ENCODE data around the gene AP4E1. TPM values are rescaled to one million over a fixed set of nuclear protein-coding genes. Genes with fewer than 3 reads are reported as not detected.
A peak's percentile ranks its signal among the peaks of the same experiment; 100 is the strongest.

AP4E1 gene
- polyA plus RNA-seq, 1 donor from 2014 or later, result 8.6 TPM

DNA sequence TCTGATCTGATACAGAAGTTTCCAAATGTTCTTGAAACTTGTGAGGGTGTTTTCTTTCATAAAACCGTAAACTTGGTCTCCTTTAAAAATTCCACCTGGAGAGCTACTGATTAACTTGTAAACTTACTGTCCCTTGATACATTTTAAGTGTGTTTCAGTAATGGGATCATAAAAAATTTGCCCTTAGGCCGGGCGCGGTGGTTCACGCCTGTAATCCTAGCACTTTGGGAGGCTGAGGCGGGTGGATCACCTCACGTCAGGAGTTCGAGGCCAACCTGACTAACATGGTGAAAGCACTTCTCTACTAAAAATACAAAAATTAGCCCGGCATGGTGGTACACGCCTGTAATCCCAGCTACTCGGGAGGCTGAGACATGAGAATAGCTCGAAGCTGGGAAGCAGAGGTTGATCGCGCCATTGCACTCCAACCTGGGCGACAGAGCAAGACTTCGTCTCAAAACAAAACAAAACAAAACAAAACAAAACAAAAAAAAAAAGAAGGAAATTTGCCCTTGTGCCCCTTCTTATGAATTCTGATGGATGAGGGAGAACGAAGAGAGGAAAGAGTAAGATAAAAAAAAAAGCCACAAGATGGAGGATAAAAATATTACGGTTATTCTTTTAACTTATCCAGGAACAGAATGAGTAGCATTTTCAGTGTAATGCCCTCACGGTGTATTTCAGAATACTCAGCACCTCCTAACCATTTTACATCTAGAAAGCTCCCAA is 32.1 kb upstream of the AP4E1 start:
- H3K27ac ChIP-seq (ENCODE audit: low read length), result no peak overlapping the region
- H3K9ac ChIP-seq (ENCODE audit: low read length), result no peak overlapping the region
- no peaks in the 10 kb centered on the region for H3K36me3 ChIP-seq (ENCODE audit: insufficient read depth, low read length)
- H3K79me2 ChIP-seq (replicated peaks; ENCODE audit: insufficient read depth, low read length), result no peaks in the 10 kb centered on the region
- no peaks in the 10 kb centered on the region for H3K27me3 ChIP-seq (ENCODE audit: insufficient read depth, low read depth, low read length)
- H3K4me2 ChIP-seq (ENCODE audit: low read length), result no peak overlapping the region
- no peaks in the 10 kb centered on the region for H4K20me1 ChIP-seq (ENCODE audit: insufficient read depth)
- H3F3A ChIP-seq (ENCODE audit: insufficient read depth, low read length, poor library complexity, severe bottlenecking), result no peaks in the 10 kb centered on the region
- H3K9me2 ChIP-seq (ENCODE audit: insufficient read depth, low read length), result no peaks in the 10 kb centered on the region
- no peak overlapping the region for H2AFZ ChIP-seq (ENCODE audit: low read depth, low read length)
- H3K9me3 ChIP-seq (ENCODE audit: low read length), result no peaks in the 10 kb centered on the region
- TF ChIP-seq TAF1 (IDR thresholded peaks at IDR 0.05; ENCODE audit: low read depth) (no peak), SMC3 (conservative IDR thresholded peaks at IDR 0.05; ENCODE audit: poor library complexity) (no peak), EP300 (conservative IDR thresholded peaks at IDR 0.05; ENCODE audit: poor library complexity, severe bottlenecking) (no peak), EZH2 (IDR thresholded peaks at IDR 0.05; ENCODE audit: borderline replicate concordance, insufficient read depth, low read length, poor library complexity, severe bottlenecking) (no peak)
- no peak overlapping the region for H3K4me3 ChIP-seq (ENCODE audit: low read length)

DNA sequence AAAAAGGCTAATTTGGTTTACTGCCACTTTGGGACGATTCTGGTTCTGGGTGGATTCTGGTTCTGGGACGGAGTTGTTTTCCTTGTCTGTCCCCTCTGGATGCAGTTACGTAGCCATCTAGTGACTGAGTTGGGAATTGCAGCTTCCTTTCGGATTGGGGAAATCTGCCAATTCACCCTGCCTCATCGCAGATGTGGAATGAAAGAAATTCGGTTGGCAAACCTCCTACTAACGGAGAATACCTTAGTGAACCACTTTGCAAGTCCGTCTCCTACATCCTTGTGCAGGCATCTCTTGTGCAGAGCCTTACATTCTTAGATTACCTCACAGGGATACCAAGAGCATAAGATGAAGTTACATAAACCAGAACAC is 31.5 kb upstream of the AP4E1 start:
- Histone ChIP-seq H4K20me1 (ENCODE audit: insufficient read depth) (no peaks in the 10 kb centered on the region), H3K27ac (ENCODE audit: low read length) (no peak overlapping the region), H3K36me3 (ENCODE audit: insufficient read depth, low read length) (no peaks in the 10 kb centered on the region), H3K4me2 (ENCODE audit: low read length) (no peak overlapping the region), H3F3A (ENCODE audit: insufficient read depth, low read length, poor library complexity, severe bottlenecking) (no peaks in the 10 kb centered on the region), H3K9me3 (ENCODE audit: low read length) (no peaks in the 10 kb centered on the region), H2AFZ (ENCODE audit: low read depth, low read length) (no peak overlapping the region), H3K4me3 (ENCODE audit: low read length) (no peak overlapping the region), H3K9ac (ENCODE audit: low read length) (no peak overlapping the region), H3K27me3 (ENCODE audit: insufficient read depth, low read depth, low read length) (no peaks in the 10 kb centered on the region), H3K9me2 (ENCODE audit: insufficient read depth, low read length) (no peaks in the 10 kb centered on the region), H3K79me2 (replicated peaks; ENCODE audit: insufficient read depth, low read length) (no peaks in the 10 kb centered on the region)
- TF ChIP-seq SMC3 (conservative IDR thresholded peaks at IDR 0.05; ENCODE audit: poor library complexity) (peak; percentile 92), RAD21 (conservative IDR thresholded peaks at IDR 0.05) (peak; percentile 91), EP300 (conservative IDR thresholded peaks at IDR 0.05; ENCODE audit: poor library complexity, severe bottlenecking) (no peak), MXI1 (conservative IDR thresholded peaks at IDR 0.05; ENCODE audit: poor library complexity, severe bottlenecking) (no peak), TAF1 (IDR thresholded peaks at IDR 0.05; ENCODE audit: low read depth) (no peak), POLR2AphosphoS5 (IDR thresholded peaks at IDR 0.05) (no peak)
- TF ChIP-seq, protein P1, sequence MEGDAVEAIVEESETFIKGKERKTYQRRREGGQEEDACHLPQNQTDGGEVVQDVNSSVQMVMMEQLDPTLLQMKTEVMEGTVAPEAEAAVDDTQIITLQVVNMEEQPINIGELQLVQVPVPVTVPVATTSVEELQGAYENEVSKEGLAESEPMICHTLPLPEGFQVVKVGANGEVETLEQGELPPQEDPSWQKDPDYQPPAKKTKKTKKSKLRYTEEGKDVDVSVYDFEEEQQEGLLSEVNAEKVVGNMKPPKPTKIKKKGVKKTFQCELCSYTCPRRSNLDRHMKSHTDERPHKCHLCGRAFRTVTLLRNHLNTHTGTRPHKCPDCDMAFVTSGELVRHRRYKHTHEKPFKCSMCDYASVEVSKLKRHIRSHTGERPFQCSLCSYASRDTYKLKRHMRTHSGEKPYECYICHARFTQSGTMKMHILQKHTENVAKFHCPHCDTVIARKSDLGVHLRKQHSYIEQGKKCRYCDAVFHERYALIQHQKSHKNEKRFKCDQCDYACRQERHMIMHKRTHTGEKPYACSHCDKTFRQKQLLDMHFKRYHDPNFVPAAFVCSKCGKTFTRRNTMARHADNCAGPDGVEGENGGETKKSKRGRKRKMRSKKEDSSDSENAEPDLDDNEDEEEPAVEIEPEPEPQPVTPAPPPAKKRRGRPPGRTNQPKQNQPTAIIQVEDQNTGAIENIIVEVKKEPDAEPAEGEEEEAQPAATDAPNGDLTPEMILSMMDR (IDR thresholded peaks at IDR 0.05; ENCODE audit: poor library complexity, severe bottlenecking), result peak; percentile 95
- TF ChIP-seq, protein P2, sequence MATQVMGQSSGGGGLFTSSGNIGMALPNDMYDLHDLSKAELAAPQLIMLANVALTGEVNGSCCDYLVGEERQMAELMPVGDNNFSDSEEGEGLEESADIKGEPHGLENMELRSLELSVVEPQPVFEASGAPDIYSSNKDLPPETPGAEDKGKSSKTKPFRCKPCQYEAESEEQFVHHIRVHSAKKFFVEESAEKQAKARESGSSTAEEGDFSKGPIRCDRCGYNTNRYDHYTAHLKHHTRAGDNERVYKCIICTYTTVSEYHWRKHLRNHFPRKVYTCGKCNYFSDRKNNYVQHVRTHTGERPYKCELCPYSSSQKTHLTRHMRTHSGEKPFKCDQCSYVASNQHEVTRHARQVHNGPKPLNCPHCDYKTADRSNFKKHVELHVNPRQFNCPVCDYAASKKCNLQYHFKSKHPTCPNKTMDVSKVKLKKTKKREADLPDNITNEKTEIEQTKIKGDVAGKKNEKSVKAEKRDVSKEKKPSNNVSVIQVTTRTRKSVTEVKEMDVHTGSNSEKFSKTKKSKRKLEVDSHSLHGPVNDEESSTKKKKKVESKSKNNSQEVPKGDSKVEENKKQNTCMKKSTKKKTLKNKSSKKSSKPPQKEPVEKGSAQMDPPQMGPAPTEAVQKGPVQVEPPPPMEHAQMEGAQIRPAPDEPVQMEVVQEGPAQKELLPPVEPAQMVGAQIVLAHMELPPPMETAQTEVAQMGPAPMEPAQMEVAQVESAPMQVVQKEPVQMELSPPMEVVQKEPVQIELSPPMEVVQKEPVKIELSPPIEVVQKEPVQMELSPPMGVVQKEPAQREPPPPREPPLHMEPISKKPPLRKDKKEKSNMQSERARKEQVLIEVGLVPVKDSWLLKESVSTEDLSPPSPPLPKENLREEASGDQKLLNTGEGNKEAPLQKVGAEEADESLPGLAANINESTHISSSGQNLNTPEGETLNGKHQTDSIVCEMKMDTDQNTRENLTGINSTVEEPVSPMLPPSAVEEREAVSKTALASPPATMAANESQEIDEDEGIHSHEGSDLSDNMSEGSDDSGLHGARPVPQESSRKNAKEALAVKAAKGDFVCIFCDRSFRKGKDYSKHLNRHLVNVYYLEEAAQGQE (IDR thresholded peaks at IDR 0.05; ENCODE audit: borderline replicate concordance), result no peak
